Measurements from ENCODE around the gene GGTA1. TPM values are rescaled to one million over a fixed set of nuclear protein-coding genes. Genes with fewer than 3 reads are reported as not detected.

GGTA1 gene
- total and polyA plus RNA-seq, 2 experiments from 2014 or later, result 0.16 TPM; not detected in 1

DNA sequence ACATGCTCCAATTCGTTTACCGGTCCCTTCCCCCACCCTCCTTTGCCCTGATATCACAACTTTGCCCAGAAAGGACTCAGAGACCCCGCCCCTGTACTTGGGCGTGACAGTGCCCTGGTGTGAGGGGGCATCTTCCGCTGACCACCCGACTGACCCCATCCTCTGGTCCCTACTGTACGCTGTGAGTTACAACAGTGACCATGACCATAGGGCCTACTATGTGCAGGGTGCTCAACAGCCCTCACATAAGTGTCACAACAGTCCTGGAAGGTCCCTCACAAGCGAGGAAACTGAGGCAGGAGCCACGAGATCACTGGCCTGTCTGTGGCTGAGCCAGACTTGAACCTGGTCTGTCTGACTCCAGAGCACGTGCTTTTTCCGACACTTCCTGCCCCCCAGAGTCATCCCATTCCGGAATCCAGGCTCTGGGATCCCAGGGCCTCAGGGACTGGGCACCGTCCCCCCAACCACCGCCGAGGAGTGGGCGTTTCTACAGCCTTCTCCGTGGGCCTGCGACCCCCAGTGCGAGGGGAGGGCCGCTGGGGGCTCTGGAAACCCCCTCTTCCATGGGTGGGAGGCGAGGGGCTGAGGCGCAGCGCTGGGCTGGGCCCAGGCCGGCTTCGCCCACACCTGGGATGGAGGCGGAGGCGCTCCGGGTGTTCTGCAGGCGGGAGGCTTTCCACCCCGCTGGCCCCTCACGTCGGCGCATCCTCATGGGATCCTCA, 45.7 kb upstream of the GGTA1 start:
- no peak for DNase-seq (ENCODE audit: low spot score)
- Histone ChIP-seq H3K4me3 (no peak overlapping the region), H3K9me2 (ENCODE audit: insufficient read depth) (no peaks in the 10 kb centered on the region), H3K27me3 (ENCODE audit: insufficient read depth) (peaks cover 7% of the 10 kb centered on the region; the same call in 1 of the 2 replicates), H2AFZ (no peak overlapping the region), H3K4me1 (ENCODE audit: insufficient read depth) (peaks cover 8% of the 10 kb centered on the region; the same call in 1 of the 2 replicates), H3K36me3 (ENCODE audit: insufficient read depth) (no peaks in the 10 kb centered on the region), H3K27ac (ENCODE audit: low read depth) (no peak overlapping the region), H3K79me2 (replicated peaks; ENCODE audit: insufficient read depth) (no peaks in the 10 kb centered on the region), H3K4me2 (peak overlapping the region; percentile 62), H3F3A (replicated peaks; ENCODE audit: low read depth) (no peaks in the 10 kb centered on the region), H4K20me1 (replicated peaks; ENCODE audit: insufficient read depth) (no peaks in the 10 kb centered on the region)
- Mint-ChIP-seq H3K4me3 (no peak overlapping the region), H3K9me3 (no peaks in the 10 kb centered on the region), H3K36me3 (ENCODE audit: low read depth) (no peaks in the 10 kb centered on the region), H3K27ac (no peak overlapping the region), H3K27me3 (ENCODE audit: insufficient read depth, low read depth, poor library complexity) (peaks cover 28% of the 10 kb centered on the region), H3K4me1 (peaks cover 3% of the 10 kb centered on the region; the same call in 1 of the 3 replicates)
- no peak; the same call in 2 of the 3 replicates for ATAC-seq
- TF ChIP-seq REST (IDR thresholded peaks at IDR 0.05; ENCODE audit: unreplicated experiment), result no peak
- TF ChIP-seq EZH2phosphoT487 (IDR thresholded peaks at IDR 0.05; ENCODE audit: unreplicated experiment), result no peak
- TF ChIP-seq, protein P1, sequence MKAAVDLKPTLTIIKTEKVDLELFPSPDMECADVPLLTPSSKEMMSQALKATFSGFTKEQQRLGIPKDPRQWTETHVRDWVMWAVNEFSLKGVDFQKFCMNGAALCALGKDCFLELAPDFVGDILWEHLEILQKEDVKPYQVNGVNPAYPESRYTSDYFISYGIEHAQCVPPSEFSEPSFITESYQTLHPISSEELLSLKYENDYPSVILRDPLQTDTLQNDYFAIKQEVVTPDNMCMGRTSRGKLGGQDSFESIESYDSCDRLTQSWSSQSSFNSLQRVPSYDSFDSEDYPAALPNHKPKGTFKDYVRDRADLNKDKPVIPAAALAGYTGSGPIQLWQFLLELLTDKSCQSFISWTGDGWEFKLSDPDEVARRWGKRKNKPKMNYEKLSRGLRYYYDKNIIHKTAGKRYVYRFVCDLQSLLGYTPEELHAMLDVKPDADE (IDR thresholded peaks at IDR 0.05), result no peak
- TF ChIP-seq EZH2 (IDR thresholded peaks at IDR 0.05; ENCODE audit: low read depth, unreplicated experiment), result no peak
- TF ChIP-seq, protein P2, sequence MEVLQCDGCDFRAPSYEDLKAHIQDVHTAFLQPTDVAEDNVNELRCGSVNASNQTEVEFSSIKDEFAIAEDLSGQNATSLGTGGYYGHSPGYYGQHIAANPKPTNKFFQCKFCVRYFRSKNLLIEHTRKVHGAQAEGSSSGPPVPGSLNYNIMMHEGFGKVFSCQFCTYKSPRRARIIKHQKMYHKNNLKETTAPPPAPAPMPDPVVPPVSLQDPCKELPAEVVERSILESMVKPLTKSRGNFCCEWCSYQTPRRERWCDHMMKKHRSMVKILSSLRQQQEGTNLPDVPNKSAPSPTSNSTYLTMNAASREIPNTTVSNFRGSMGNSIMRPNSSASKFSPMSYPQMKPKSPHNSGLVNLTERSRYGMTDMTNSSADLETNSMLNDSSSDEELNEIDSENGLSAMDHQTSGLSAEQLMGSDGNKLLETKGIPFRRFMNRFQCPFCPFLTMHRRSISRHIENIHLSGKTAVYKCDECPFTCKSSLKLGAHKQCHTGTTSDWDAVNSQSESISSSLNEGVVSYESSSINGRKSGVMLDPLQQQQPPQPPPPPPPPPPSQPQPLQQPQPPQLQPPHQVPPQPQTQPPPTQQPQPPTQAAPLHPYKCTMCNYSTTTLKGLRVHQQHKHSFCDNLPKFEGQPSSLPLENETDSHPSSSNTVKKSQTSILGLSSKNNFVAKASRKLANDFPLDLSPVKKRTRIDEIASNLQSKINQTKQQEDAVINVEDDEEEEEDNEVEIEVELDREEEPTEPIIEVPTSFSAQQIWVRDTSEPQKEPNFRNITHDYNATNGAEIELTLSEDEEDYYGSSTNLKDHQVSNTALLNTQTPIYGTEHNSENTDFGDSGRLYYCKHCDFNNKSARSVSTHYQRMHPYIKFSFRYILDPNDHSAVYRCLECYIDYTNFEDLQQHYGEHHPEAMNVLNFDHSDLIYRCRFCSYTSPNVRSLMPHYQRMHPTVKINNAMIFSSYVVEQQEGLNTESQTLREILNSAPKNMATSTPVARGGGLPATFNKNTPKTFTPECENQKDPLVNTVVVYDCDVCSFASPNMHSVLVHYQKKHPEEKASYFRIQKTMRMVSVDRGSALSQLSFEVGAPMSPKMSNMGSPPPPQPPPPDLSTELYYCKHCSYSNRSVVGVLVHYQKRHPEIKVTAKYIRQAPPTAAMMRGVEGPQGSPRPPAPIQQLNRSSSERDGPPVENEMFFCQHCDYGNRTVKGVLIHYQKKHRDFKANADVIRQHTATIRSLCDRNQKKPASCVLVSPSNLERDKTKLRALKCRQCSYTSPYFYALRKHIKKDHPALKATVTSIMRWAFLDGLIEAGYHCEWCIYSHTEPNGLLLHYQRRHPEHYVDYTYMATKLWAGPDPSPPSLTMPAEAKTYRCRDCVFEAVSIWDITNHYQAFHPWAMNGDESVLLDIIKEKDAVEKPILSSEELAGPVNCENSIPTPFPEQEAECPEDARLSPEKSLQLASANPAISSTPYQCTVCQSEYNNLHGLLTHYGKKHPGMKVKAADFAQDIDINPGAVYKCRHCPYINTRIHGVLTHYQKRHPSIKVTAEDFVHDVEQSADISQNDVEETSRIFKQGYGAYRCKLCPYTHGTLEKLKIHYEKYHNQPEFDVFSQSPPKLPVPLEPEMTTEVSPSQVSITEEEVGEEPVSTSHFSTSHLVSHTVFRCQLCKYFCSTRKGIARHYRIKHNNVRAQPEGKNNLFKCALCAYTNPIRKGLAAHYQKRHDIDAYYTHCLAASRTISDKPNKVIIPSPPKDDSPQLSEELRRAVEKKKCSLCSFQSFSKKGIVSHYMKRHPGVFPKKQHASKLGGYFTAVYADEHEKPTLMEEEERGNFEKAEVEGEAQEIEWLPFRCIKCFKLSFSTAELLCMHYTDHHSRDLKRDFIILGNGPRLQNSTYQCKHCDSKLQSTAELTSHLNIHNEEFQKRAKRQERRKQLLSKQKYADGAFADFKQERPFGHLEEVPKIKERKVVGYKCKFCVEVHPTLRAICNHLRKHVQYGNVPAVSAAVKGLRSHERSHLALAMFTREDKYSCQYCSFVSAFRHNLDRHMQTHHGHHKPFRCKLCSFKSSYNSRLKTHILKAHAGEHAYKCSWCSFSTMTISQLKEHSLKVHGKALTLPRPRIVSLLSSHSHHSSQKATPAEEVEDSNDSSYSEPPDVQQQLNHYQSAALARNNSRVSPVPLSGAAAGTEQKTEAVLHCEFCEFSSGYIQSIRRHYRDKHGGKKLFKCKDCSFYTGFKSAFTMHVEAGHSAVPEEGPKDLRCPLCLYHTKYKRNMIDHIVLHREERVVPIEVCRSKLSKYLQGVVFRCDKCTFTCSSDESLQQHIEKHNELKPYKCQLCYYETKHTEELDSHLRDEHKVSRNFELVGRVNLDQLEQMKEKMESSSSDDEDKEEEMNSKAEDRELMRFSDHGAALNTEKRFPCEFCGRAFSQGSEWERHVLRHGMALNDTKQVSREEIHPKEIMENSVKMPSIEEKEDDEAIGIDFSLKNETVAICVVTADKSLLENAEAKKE (CRISPR knock-in tag; IDR thresholded peaks at IDR 0.05), result no peak
- TF ChIP-seq POLR2AphosphoS5 (IDR thresholded peaks at IDR 0.05; ENCODE audit: low read depth), result no peak
- TF ChIP-seq, protein P3, sequence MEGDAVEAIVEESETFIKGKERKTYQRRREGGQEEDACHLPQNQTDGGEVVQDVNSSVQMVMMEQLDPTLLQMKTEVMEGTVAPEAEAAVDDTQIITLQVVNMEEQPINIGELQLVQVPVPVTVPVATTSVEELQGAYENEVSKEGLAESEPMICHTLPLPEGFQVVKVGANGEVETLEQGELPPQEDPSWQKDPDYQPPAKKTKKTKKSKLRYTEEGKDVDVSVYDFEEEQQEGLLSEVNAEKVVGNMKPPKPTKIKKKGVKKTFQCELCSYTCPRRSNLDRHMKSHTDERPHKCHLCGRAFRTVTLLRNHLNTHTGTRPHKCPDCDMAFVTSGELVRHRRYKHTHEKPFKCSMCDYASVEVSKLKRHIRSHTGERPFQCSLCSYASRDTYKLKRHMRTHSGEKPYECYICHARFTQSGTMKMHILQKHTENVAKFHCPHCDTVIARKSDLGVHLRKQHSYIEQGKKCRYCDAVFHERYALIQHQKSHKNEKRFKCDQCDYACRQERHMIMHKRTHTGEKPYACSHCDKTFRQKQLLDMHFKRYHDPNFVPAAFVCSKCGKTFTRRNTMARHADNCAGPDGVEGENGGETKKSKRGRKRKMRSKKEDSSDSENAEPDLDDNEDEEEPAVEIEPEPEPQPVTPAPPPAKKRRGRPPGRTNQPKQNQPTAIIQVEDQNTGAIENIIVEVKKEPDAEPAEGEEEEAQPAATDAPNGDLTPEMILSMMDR (conservative IDR thresholded peaks at IDR 0.05; ENCODE audit: low read depth in 2 of 2), result no peak
- no peak for TF ChIP-seq NANOG (IDR thresholded peaks at IDR 0.05; ENCODE audit: borderline replicate concordance)

Measured in GM23338 (cell line).